Chondrocyte (in vitro differentiated cells): ENCODE data around the gene ALG14. TPM values are rescaled to one million over a fixed set of nuclear protein-coding genes. Genes with fewer than 3 reads are reported as not detected.
"Not testable (repeated sequence)": the region's sequence is repeated elsewhere in the genome, so short reads cannot be mapped to it uniquely, and the experiment has no call there.

Experiments used
- DNase-seq: peaks from one replicate; pipeline ENCODE4 v3.0.0; 2021; ENCODE audit warnings: mixed read lengths, low spot score
- H3K27ac Mint-ChIP-seq: one replicate; pipeline ENCODE4 v1.8.0; 2021; ENCODE audit warnings: mild to moderate bottlenecking, moderate library complexity, mixed read lengths; ENCODE audit not compliant: unreplicated experiment
- H3K27me3 Mint-ChIP-seq: 2 replicates; pipeline ENCODE4 v1.8.0; 2021; ENCODE audit warnings: low read depth, mixed read lengths
- H3K36me3 Mint-ChIP-seq: 2 replicates; pipeline ENCODE4 v1.8.0; 2021; ENCODE audit warnings: low read depth, mixed read lengths
- H3K4me1 Mint-ChIP-seq: 2 replicates; pipeline ENCODE4 v1.8.0; 2021; ENCODE audit warnings: low read depth, mild to moderate bottlenecking, mixed read lengths
- H3K4me3 Mint-ChIP-seq: one replicate; pipeline ENCODE4 v1.8.0; 2021; ENCODE audit warnings: mild to moderate bottlenecking, moderate library complexity, mixed read lengths; ENCODE audit not compliant: unreplicated experiment
- H3K9me3 Mint-ChIP-seq: 2 replicates; pipeline ENCODE4 v1.8.0; 2021; ENCODE audit warnings: low read depth, mixed read lengths
- total RNA-seq: library from RNA; stranded (reverse); gene quantifications from 3 replicates; pipeline ENCODE4 v1.2.1, GENCODE V29; 2021
- TF ChIP-seq, protein P1 (sequence below): fragments of 200-600 bp; sonication (generic); IDR thresholded peaks from 2 replicates; pipeline ENCODE4 v1.5.0; 2021; ENCODE audit warnings: antibody characterized with exemption, mild to moderate bottlenecking, moderate library complexity

ALG14 gene
- total RNA-seq, 1 donor from 2014 or later, result 3.8 TPM

DNA sequence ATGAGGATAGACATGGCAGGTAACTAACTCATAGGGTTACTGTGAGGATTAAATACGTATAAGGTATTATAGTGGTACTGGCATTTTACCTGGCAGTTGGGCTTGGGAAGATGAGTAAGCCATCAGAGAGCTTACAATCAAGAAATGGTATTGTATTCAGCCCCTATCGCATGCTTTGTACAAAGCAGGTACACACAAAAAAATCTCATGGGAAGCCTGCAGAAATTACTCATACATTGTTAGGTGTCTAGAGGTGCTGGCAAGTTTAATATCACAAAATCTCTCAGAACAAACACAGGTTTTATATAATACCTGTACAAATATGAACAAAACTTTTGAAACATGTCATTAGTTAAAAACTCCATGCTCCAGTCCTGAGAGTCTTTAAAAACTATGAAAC lies 74.0 kb downstream of the ALG14 start:
- Mint-ChIP-seq H3K27ac (no peak overlapping the region), H3K4me3 (no peak overlapping the region), H3K36me3 (peaks cover 2% of the 10 kb centered on the region), H3K9me3 (no peaks in the 10 kb centered on the region), H3K27me3 (no peaks in the 10 kb centered on the region), H3K4me1 (peaks cover 39% of the 10 kb centered on the region)
- no peak for DNase-seq
- TF ChIP-seq, protein P1, sequence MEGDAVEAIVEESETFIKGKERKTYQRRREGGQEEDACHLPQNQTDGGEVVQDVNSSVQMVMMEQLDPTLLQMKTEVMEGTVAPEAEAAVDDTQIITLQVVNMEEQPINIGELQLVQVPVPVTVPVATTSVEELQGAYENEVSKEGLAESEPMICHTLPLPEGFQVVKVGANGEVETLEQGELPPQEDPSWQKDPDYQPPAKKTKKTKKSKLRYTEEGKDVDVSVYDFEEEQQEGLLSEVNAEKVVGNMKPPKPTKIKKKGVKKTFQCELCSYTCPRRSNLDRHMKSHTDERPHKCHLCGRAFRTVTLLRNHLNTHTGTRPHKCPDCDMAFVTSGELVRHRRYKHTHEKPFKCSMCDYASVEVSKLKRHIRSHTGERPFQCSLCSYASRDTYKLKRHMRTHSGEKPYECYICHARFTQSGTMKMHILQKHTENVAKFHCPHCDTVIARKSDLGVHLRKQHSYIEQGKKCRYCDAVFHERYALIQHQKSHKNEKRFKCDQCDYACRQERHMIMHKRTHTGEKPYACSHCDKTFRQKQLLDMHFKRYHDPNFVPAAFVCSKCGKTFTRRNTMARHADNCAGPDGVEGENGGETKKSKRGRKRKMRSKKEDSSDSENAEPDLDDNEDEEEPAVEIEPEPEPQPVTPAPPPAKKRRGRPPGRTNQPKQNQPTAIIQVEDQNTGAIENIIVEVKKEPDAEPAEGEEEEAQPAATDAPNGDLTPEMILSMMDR, result no peak

DNA sequence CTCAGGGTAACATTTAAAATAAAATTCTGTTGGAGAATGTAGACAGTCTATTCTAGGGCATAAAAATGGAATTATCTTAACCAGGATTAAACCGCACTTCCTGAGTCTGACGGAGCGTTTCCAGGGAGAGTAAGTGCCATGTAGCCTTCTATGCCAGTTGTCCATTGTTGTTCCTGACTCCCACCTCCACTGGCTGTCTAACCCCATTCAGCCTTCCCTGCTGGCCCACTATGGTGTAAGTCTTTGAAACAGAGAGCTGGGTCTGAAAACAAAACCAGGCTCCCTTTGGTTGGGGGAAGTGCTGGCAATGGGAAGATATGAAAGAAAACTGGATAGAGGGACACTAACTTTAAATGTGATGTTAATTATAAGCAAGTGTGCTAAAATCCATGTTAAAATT lies 74.6 kb downstream of the ALG14 start:
- Mint-ChIP-seq H3K27me3 (no peaks in the 10 kb centered on the region), H3K9me3 (no peaks in the 10 kb centered on the region), H3K27ac (no peak overlapping the region), H3K4me3 (no peak overlapping the region), H3K36me3 (peaks cover 2% of the 10 kb centered on the region), H3K4me1 (peaks cover 36% of the 10 kb centered on the region)
- TF ChIP-seq, protein P1, result no peak
- no peak for DNase-seq

DNA sequence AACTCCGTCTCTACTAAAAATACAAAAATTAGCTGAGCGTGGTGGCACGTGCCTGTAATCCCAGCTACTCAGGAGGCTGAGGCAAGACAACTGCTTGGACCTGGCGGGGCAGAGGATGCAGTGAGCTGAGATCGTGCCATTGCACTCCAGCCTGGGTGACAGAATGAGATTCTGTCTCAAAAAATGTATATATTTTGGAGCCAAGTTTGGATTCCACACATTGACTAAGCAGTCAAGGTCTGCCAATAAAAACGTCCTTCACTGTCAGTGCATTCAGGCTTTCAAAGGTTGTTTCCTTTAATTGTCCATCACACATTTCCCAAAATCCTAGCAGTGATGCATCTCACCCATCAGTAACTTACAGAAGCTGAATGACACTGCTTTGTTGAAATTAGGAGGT lies 77.2 kb downstream of the ALG14 start:
- H3K9me3 Mint-ChIP-seq, H3K36me3 Mint-ChIP-seq, H3K4me3 Mint-ChIP-seq, DNase-seq, H3K27me3 Mint-ChIP-seq: not testable (repeated sequence)
- H3K27ac Mint-ChIP-seq, result peak overlapping the region; percentile 41
- peaks cover 22% of the 10 kb centered on the region for H3K4me1 Mint-ChIP-seq

DNA sequence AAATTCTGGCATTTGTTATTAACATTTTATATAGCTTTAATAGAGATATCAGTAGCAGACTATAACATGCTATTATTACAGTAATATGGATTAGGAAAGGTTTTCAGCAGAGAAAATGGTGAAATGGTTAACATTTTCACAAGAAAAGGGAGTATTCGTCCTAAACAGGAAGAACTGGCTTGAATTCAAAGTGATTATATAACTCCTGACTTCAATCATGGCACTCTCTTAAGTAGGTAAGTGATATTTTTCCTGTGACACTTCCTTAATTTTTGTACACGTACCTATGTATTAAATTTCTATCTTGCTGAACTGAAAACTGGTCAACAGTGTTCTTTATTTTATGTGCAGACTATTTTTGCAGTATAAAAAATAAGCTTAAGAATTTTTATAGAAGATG lies 77.9 kb downstream of the ALG14 start:
- Mint-ChIP-seq H3K4me1 (peaks cover 22% of the 10 kb centered on the region), H3K36me3 (peaks cover 2% of the 10 kb centered on the region), H3K27me3 (no peaks in the 10 kb centered on the region), H3K4me3 (no peak overlapping the region), H3K27ac (peak overlapping the region; percentile 41), H3K9me3 (no peaks in the 10 kb centered on the region)
- TF ChIP-seq, protein P1, result no peak
- no peak for DNase-seq

DNA sequence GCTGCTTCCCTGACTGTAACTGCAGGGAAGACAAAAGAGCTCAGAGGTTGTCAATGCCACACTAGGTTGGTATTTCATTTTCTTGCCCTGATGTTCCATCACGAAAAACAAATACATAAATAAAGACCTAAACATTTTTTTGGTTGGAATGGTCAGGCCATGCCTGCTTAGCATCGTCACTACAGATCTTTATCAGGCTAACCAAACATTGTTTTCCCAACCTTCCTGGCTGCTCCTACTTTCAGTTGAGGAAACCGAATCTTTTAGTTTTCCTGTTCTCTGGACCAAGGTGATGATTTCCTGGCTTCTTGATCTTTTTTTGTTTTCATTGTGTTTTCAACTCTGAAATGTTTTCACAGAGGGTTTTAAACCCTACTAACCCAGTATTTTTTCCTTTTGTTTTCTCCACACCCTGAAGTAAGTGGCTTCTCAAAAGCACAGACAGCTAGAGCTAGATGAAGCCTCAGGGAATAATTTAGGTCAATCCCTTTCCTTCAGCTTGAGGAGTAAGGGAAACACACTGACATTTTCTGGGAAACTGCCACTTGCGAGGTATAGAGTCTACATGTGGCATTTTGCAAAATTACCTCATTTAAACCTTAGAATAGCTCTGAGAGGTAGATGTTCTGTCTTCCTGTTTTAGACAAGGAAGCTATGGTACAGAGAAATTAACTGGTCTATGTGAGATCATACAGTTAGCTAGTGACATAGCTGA lies 78.7 kb downstream of the ALG14 start:
- H3K36me3 Mint-ChIP-seq, result peaks cover 2% of the 10 kb centered on the region
- DNase-seq, result no peak
- TF ChIP-seq, protein P1, result no peak
- no peaks in the 10 kb centered on the region for H3K9me3 Mint-ChIP-seq
- H3K27me3 Mint-ChIP-seq, result no peaks in the 10 kb centered on the region
- H3K4me3 Mint-ChIP-seq, result no peak overlapping the region
- H3K4me1 Mint-ChIP-seq, result peaks cover 17% of the 10 kb centered on the region
- H3K27ac Mint-ChIP-seq, result no peak overlapping the region
